HUDEP-2 (cell line): ENCODE data around the gene RHOG.
A peak's percentile ranks its signal among the peaks of the same experiment; 100 is the strongest.

Experiments
- DNase-seq, 76 experiments: peaks; one replicate each; lab custom pipeline; 2025; ENCODE audit not compliant: unreplicated experiment in 76 of 76; lab: John Stamatoyannopoulos, UW

Gene RHOG

GRCh38 chr11:3860375-3860774 lies 19.6 kb upstream of the RHOG start:
- no peak for DNase-seq

GRCh38 chr11:3859373-3859881 lies 18.7 kb upstream of the RHOG start:
- peak in 39 of 76 experiments; percentile 12 to 68 (median 31) for DNase-seq

GRCh38 chr11:3857628-3858027 lies 16.9 kb upstream of the RHOG start:
- no peak for DNase-seq

- DNase-seq: no peak
These were observed 16.2 kb upstream of the RHOG start for GRCh38 chr11:3856856-3857553.

GRCh38 chr11:3855808-3856491 lies 15.2 kb upstream of the RHOG start:
- peak in 22 of 76 experiments; percentile 11 to 58 (median 38) for DNase-seq

GRCh38 chr11:3854977-3855807 lies 14.4 kb upstream of the RHOG start, which contains the start of gene STIM1:
Gene STIM1 (plus strand): TSS chr11:3855664. CDS start chr11:3856271, 607 bp downstream.
- DNase-seq: peak in 75 of 76 experiments; percentile 35 to 98 (median 92)

- peak in 1 of 76 experiments; percentile 75 for DNase-seq
These were observed 13.9 kb upstream of the RHOG start for GRCh38 chr11:3854660-3854976.

- peak in 59 of 76 experiments; percentile 18 to 75 (median 49) for DNase-seq
These were observed 13.3 kb upstream of the RHOG start for GRCh38 chr11:3853899-3854659.

GRCh38 chr11:3853545-3853842 lies 12.7 kb upstream of the RHOG start:
- DNase-seq: no peak

- DNase-seq: peak in 28 of 76 experiments; percentile 8 to 69 (median 38)
These were observed 8.6 kb upstream of the RHOG start for GRCh38 chr11:3849297-3849874.

- DNase-seq: no peak
These were observed 4.9 kb upstream of the RHOG start for GRCh38 chr11:3845670-3846069.

- no peak for DNase-seq
These were observed 4.5 kb upstream of the RHOG start for GRCh38 chr11:3845246-3845645.

- no peak for DNase-seq
These were observed 2.6 kb upstream of the RHOG start for GRCh38 chr11:3843326-3843725.

GRCh38 chr11:3841426-3842350 lies 929 bp upstream of the RHOG start:
- DNase-seq: peak in 72 of 76 experiments; percentile 21 to 90 (median 75)

GRCh38 chr11:3840004-3840869 lies 522 bp downstream of the RHOG start:
- DNase-seq: peak in 23 of 76 experiments; percentile 16 to 65 (median 55)

- DNase-seq: no peak
These were observed 2.3 kb downstream of the RHOG start for GRCh38 chr11:3838504-3838903.

- peak in 55 of 76 experiments; percentile 8 to 78 (median 49) for DNase-seq
These were observed 3.0 kb downstream of the RHOG start for GRCh38 chr11:3837793-3838192.

- DNase-seq: peak in 8 of 76 experiments; percentile 12 to 34 (median 26)
These were observed 3.9 kb downstream of the RHOG start for GRCh38 chr11:3836903-3837302.
